Measurements from ENCODE around the gene SMAD5.

SMAD5 gene

DNA sequence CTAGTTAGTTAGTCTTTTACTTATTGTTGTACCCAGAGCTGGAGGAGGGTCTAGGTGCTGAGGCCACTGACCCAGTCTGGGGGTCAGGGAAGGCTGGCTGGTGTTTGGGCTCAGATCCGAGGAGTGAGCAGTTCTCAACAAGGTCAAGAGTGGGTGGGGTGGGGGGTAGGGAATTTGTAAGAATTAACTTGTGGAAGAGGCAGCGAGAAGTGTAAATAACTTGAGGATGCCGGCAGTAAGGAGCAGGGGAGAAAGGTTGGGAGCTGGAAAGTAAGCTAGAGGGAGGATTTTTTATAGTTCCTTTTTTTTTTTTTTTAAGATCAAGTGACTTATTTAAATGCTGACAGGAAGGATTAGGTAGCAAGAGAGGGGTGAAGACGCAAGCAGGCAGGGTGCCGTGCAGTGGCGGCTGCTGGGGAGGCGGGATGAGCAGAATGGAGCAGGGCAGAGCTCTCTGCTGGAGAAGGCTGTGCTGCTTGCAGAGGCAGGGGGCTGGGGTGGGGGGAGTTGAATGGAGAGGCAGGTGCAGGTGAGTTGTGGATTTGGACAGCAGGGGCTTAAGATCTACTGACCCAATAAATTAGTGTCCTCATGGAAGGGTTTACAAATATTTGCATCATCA, 95.6 kb downstream of the SMAD5 start:
- no peak for DNase-seq

DNA sequence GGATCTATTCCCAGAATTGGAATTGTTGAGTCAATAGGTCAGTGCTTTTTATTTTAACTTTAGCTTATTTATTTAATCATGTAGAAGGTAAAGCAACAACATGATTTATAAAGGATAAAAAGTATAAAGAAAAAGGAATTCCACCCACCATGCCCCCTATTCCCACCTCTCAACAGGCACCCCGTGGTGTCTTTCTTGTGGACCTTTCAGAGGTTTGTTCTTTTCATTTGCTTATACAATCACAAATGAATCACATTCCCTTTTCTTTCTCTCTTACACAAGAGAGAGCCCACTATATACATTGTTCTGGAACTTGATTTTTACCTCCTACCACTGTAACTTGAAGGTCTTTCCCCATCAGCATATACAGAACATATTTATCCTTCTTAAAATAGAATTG, 97.5 kb downstream of the SMAD5 start:
- no peak for DNase-seq

DNA sequence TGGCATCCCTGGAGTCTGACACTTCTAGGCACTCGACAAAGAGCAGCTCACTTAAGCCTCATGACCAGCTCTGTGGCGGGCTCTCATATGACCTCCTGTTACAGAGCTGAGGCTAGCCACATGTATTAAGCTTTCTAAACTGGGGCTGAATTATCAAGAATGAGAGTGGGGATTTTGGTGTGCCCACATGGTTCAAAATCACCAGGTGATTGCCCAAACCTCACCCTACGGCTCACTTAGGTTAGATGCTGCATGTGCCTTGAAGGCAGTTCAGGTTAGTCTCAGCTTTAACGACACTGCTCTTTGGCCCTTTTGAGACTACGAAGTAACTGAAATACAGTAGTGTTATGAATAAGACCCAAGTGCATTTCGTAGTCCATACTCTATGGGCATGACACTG, 99.7 kb downstream of the SMAD5 start:
- DNase-seq = no peak
